H1 (cell line): ENCODE measurements around the gene PGM2. TPM values are rescaled to one million over a fixed set of nuclear protein-coding genes. Genes with fewer than 3 reads are reported as not detected.

Source experiments
- BCL11A ChIP-seq, 2 experiments: IDR thresholded peaks; one replicate each; pipeline ENCODE4 v1.6.1; 2011; ENCODE audit warnings: low read depth in 2 of 2, low read length in 2 of 2, mild to moderate bottlenecking in 2 of 2
- EP300 ChIP-seq, 2 experiments: IDR thresholded peaks; 1 replicate in 1 of 2; 2 replicates in 1 of 2; pipeline ENCODE4 v1.6.1; 2011 to 2012; ENCODE audit warnings: low read depth in 2 of 2, low read length in 2 of 2, mild to moderate bottlenecking in 2 of 2, borderline replicate concordance in 1 of 2, inconsistent platforms in 1 of 2, moderate library complexity in 1 of 2
- GABPA ChIP-seq: IDR thresholded peaks from 2 replicates; pipeline ENCODE4 v1.6.1; 2011; ENCODE audit warnings: mild to moderate bottlenecking, low read length, moderate library complexity, borderline replicate concordance; ENCODE audit not compliant: insufficient read depth
- SIX5 ChIP-seq: IDR thresholded peaks from 2 replicates; pipeline ENCODE4 v1.6.1; 2011; ENCODE audit warnings: mild to moderate bottlenecking, low read depth, low read length
- SUZ12 ChIP-seq: fragments of 200-600 bp; sonication (generic); IDR thresholded peaks from 2 replicates; pipeline ENCODE4 v1.6.1; 2012; ENCODE audit warnings: mild to moderate bottlenecking, inconsistent platforms, low read length, moderate library complexity, mixed read lengths
- polyA plus RNA-seq, 7 experiments: library from polyadenylated mRNA; depleted of rRNA in 3 of 7; stranded (reverse) in 5 of 7; unstranded in 2 of 7; fragments of >200 nt in 5 of 7; fragments of 200-250 nt in 2 of 7; gene quantifications; 1 replicate in 5 of 7; 2 replicates in 1 of 7; 4 replicates in 1 of 7; pipeline versions ENCODE4 v1.2.1 to v1.2.3, GENCODE V29; 2011 to 2013; ENCODE audit warnings: missing spikeins in 2 of 7, mixed read lengths in 2 of 7
- total RNA-seq: library from RNA; stranded (reverse); fragmentation: NEBNext Ultra II Directional; extraction: Animal tissue kit (Norgen Biotek cat#: 25700); gene quantifications from 2 replicates; pipeline ENCODE4 v1.2.1, GENCODE V29; 2021

PGM2 gene
- total and polyA plus RNA-seq, 2 of the 8 experiments (the other 6 are each of a cell fraction or from before 2014, with no cell fraction given) = 7.7 to 38.0 TPM

GRCh38 chr4:37816006-37816405 is 10.5 kb upstream of the PGM2 start (continued):
- TF ChIP-seq GABPA (no peak), SIX5 (no peak), EP300 (IDR thresholded peaks at IDR 0.05; ENCODE audit: borderline replicate concordance in 1 of 2, low read depth in 2 of 2, low read length in 2 of 2) (no peak), BCL11A (IDR thresholded peaks at IDR 0.05; ENCODE audit: low read depth in 2 of 2, low read length in 2 of 2) (no peak), SUZ12 (no peak)
